ENCODE results near the gene FGF6. TPM values are rescaled to one million over a fixed set of nuclear protein-coding genes. Genes with fewer than 3 reads are reported as not detected.

Gene FGF6
- polyA plus RNA-seq, 4 donors = not detected

DNA sequence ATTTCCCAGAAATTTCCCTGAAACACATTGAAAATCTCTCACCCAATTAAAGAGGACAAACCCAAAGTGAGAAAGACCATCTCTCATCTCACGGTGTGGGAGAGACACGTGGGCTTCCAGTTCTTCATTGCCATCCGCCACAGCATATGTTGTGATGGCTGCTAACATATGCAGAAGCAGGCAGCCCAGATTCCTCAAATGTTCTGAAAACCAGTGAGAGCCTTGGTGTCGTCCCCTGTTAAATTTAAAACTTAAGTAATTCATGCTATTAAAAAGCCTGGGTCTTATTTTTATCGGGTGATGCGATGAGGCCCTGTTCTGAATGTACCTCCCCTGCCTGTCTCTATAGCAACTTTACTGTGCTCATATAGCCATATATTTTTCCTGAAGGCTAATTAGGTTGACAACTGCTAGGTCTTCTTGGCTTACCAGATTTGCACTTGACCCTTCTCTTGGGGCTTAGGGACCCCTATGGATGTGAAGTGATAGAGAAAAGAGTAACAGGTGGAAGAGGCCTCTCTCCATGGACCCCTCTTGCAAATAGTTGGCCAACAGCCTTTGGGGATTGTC, 2.8 kb upstream of the FGF6 start:
- DNase-seq (ENCODE audit: low read depth in 4 of 4, low spot score in 2 of 4) = no peak

DNA sequence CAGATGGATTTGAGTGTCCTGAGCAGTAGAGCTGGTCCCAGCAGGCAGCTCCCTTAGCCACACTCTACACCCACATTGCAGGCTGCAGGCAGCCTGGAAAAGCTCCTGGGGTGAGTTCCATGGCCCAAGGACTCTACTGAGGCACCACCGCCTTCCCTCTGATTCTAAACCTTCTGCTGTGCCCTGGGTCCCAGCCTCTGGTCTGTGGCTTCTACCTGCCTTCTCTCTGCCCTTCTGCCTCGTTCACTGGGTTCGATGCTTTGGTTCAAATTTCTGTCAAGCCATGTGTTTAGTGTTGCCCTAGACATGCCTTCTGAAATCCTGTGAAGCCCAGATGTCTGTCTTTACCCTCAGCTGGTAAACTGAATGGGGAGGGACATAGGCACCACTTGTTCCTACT, 1.5 kb upstream of the FGF6 start:
- no peak for DNase-seq (ENCODE audit: low read depth in 4 of 4, low spot score in 2 of 4)

DNA sequence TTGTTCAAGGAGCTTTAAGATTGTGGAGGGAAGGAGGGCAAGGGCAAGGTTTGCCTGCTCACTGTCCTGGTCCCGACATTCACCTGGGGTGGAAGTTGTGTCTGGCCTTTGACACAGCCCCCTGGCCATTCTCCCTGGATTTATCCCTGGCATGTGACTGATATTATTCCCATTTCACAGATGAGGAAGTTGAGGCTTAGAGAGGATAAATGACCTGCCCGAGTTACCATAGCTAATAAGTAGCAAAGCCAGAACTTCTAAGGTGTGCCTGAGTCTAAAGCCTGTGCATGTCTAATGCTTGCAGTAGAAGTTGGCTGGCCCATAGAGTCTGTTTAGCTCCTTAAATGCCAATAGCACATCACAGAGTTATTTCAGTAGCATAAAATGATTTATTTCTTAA, 720 bp upstream of the FGF6 start:
- no peak for DNase-seq (ENCODE audit: low read depth in 4 of 4, low spot score in 2 of 4)

DNA sequence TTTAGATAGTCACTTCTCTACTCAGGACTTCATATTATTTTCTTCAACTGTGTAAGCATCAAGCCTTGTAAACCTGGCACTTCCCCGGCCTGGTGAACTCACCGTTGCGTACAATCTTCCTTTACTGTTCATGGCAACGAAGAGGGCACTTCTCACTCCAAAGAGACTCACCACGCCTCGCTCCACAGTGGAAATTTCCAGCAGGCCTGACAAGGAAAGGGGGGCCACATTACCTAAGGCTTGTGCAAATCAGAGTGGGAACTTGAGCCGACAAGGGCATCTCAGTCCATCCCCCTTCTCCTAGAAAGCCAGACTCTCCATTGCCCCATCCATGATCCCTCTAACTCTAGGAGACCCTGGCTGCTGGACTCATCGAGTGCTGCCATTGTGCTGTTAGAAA, 1.6 kb downstream of the FGF6 start:
- DNase-seq (ENCODE audit: low read depth in 4 of 4, low spot score in 2 of 4) = no peak

DNA sequence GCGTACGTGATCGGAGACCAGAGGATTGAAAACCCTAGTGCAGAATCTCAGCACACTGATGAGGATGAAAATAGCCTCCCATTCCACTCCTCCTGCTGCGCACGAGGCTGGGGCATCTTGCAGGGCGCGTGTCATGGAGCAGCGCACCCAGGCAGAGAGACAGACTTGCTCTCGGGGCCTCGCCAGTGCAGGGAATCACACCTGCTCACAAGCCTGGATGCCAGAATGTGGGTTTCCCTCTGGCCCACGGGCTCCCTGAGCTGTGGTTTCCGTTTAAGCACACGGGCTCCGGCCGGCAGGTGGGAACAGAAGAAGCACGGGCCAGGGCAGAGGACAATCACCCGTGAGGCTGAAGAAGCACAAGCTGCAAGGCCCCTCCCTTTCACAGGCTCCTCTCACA, 2.0 kb downstream of the FGF6 start:
- DNase-seq (ENCODE audit: low read depth in 4 of 4, low spot score in 2 of 4) = no peak

DNA sequence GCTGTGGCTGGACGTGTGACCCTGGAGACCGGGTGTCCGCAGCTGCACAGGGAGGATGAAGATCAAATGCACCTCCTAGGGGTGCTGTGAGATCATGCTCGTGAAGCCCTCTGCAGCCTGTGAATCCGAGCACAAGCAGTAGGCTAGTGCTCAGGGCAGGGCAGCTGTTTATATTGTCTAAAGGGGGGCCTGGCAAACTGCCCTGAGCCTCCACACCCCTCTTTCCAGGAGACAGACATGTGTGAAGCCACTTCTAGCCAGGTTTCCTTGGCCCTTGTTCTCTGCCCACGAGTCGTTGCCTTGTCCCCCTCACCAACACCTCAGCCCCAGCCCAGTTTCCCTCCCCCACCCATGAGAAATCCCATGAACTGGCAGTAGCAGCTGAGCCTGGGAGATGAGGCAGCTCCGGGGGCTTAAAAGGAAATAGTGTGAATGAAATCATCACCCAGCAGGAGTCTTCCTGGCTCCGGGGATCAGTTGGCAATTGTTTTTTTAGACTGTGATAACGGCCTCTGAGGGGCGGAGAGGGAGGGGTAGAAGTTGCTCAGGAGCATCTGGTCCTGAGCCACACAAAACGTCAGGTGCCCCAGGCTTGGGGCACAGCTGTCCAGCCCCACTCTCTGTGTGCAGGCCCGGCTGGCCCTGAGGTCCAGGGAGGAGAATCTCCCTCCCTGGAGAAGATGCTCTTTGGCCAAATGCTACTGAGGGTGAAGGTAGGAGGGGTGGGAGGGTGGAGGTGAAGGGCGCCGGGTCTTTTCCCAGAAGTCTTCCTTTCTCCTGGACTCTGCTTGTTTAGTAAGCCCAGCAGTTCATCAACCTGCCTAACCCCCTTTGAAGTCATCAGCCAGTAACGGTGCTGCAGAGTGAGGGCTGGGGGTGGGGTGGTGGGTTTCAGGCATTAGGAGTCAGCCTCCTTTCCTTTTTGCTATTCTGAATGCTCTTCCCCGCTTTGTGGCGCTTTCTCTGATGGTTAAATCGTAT, 4.0 kb downstream of the FGF6 start:
- no peak for DNase-seq (ENCODE audit: low read depth in 4 of 4, low spot score in 2 of 4)

DNA sequence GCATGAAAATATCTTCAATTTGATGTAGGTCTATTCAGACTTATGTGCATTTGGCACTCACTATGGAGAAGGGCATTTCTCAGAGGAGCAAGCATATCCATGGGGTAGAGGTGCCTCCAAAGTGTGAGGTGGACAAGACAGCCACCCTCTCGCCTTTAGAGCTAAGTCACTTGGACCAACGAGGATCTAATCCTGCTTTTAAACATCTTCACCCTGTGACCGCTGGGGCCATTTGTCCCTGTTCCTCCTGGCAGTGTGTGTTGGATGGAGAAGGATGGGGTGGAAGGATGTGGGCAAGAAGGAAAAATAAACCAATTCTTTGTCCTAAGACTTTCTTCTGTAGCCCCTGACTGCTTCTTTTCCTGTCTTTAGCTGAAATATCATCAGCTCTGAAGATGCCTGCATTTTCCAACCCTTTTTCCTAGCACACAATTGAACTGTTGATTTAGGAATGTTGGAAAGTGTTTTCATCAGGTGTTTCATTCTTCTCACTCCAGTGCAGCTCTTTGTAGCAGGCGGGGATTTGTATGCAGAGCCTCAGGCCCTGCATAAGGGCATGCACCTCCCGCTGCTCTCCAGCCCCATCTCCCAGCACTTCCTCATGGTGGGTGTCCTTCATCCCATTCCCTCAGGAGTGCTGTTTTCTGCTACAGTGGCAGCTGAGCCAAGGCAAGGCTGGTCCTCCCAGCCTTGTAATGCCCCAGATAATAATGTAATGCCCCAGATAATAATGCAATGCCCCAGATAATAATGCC, 5.3 kb downstream of the FGF6 start:
- no peak for DNase-seq (ENCODE audit: low read depth in 4 of 4, low spot score in 2 of 4)

DNA sequence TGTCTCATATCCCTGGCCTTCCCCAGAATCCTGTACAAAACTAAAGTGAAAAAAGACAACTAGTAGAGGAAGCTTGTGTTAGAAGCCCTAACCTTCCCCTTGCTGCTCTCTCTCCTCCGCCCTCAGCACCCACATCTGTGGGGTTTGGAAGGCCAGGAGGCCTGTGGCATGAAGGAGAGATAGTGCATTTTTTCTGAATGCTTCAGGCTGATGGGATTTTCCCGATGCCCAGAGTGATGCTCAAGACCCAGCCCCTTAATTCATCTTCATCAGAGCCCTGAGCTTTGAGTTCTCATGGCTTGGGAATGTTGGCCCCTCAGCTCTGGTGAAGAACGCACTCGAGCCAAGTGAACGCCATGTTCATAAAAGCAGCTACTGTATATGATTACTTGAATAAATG, 5.9 kb downstream of the FGF6 start:
- no peak for DNase-seq (ENCODE audit: low read depth in 4 of 4, low spot score in 2 of 4)

DNA sequence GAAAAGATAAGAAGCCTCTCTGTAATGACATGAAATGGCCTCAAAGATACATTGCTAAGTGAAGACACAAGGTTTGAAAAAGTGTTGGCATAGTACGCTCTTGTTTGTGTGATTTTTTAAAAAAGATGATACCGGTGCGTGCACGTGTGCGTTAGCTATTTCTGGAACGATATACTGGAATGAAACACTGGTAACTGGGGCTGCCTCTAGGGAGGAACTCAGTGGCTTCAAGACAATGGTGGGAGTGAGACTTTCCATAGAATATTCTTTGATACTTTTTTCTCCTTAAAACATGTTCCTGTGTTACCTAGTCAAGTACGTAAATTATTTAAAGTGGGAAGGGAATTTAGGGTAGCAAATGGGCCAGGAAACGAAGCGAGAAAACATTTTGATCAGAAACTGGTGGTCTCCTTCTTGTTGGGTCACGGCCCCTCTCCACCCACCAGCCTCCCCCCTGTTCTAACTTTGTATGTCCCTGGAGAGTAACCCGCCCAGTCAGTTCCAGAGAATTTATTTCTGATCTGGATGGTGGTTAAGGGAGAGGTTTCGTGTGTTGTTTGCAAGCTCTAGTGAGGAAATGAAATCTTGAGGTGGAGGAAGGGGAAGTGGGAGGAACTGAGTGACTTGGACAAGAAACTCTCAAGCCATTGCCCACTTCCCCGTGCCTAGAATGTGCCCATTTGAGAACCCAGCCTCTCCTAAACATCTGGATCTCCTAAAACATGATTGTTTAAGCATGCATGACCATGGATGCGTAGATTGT, 6.6 kb downstream of the FGF6 start:
- no peak for DNase-seq (ENCODE audit: low read depth in 4 of 4, low spot score in 2 of 4)

DNA sequence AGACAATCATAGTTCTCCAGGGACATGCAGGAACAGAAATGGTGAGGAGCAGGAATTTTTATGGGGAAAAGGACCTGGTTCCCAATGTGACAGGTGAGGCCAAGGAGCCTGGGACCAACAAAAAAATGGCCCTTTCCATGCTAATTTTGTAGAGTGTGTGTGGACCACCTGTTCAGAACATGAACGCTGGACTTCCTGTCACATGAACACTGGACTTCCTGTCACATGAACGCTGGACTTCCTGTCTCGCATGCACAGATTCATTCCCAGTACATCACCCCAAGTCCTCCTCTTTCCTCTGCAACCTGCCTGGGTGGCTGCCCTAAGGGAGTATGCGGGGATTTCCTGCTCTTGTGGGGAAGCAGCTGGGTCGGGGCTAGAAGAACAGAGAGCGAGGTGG, 10.1 kb downstream of the FGF6 start:
- DNase-seq (ENCODE audit: low read depth in 4 of 4, low spot score in 2 of 4) = no peak

DNA sequence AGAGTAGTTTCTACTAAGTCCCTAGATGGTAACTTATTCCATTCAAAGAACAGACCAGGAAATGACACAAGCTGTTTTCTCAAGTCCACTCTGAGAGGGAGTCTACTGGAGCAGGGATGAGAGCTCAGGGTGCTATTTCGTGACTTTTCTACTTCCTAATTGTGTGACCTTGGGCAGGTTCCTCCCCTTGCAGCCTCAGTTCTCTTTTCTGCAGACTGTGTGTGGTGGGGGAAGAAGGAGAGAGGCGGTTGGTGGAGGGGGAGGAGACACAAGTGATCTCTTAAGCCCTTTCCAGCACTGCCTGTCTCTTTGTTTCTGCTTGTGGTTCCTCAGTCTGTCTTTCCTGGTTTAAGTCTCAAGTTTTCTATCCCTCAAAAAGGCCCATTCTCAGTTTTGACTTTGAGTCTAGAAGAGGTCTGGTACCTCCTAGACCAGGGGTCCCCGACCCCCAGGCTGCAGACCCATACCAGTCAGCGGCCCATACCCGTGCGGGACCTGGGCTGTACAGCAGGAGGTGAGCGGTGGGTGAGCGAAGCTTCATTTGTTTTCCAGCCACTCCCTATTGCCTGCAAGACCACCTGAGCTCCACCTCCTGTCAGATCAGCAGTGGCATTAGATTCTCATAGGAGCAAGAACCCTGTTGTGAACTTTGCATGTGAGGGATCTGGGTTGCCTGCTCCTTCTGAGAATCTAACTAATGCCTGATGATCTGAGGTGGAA, 10.7 kb downstream of the FGF6 start:
- DNase-seq (ENCODE audit: low read depth in 4 of 4, low spot score in 2 of 4) = no peak

DNA sequence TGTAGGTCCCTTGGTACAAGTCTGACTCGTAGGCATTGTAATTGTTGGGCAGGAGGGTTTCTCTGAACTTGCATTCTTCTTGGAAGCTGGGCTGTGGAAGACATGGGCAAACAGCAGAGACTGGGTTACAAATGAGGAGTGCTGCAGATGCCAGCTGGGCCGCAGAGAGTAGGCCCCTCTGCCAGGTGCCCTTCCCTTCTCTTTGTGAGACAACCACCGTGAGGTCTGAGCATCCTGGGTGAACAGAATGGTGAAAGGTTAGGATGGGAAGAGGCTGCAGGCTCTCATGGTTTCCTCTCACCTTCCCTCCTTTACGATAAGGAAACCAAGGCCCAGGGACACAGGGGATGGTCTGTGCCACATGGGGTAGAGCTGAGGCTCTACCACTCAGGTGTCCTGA, 11.3 kb downstream of the FGF6 start:
- no peak for DNase-seq (ENCODE audit: low read depth in 4 of 4, low spot score in 2 of 4)

DNA sequence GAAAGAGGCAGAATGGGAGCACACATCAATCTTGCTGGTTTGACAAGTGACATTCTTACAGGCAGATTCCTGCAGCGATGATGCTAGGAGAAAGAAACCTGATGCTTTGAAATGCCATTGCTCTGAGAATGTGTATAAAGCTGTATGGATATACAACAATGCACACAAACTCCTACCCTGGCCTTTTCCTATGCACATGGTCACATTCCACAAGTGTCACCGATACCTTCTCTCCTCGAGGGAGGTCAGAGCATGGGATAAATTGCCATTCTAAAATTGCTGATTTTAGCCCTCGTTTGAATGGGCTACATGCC, 11.9 kb downstream of the FGF6 start:
- no peak for DNase-seq (ENCODE audit: low read depth in 4 of 4, low spot score in 2 of 4)

DNA sequence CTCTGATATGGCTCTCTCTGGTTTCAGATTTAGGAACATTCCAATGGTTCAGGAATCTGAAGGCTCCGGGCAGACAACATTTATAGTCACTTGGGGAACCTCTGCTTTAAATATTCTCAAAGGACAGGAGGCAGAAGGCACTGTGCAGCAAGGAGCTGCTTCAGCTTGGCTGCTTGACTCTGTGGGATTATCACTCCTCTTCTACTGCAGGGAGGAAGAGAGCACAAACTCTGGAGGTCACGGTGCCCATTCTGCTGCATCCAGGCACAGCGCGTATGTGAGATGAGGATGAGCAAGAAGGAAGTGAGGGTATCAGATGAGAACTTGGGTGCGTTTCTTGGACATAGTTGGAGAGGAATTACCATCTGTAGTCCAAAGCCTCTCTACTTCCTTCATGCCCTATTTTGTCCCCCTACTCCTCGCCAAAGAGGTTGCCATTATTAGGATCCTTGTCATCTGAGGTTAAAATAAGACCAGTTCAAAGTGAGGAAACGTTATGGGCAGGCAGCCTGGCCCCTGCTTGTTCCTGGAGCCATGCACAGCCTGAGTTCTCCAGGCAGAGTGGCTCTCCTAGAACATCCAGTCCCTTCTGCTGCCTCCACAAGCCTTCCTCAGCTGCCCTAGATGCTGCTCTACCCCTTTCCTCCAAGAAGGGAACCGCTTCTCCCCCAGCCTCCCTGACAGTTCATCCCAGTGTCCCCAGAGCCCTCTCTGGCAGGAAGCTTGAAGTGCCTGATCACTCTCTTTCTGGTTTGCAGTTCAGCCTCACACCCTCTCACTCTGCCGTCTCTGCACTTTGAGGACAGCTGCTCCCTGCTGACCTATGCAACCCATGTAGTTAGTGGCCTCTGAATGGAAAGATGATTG, 12.5 kb downstream of the FGF6 start:
- DNase-seq (ENCODE audit: low read depth in 4 of 4, low spot score in 2 of 4) = no peak

DNA sequence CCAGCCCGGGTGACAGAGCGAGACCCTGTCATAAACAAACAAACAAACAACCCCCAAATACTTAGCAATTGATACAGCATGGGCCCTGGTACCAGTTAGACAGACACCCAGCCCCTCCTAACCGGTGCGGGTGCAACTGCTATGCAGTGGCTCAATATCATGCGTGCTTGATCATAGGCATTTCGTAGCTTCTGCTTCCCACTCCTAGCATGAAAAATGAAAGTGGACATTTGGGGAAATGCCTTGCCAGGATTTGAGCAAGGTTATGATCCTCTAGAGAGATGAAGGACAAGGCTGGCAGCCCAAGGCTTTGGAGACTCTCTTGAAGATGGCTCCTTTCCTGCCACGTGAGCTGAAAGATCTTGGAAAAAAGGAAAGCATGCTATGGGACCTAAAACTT, 13.7 kb downstream of the FGF6 start:
- DNase-seq (ENCODE audit: low read depth in 4 of 4, low spot score in 2 of 4) = no peak

DNA sequence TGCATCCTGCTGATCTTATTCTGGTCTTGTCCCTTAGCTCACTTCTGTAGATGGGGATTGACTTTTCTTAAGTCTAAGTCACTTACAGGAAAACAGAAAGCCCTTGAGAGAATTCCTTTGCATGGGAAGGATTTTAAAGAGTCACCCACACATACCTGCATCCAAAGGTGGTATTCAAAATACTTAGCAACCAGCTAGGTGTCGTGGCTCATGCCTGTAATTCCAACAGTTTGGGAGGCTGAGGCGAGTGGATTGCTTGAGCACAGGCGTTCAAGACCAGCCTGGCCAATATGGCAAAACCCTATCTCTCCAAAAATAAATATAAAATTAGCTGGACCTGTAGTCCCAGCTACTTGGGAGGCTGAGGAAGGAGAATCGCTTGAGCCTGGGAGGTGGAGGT, 14.2 kb downstream of the FGF6 start:
- DNase-seq (ENCODE audit: low read depth in 4 of 4, low spot score in 2 of 4) = no peak

DNA sequence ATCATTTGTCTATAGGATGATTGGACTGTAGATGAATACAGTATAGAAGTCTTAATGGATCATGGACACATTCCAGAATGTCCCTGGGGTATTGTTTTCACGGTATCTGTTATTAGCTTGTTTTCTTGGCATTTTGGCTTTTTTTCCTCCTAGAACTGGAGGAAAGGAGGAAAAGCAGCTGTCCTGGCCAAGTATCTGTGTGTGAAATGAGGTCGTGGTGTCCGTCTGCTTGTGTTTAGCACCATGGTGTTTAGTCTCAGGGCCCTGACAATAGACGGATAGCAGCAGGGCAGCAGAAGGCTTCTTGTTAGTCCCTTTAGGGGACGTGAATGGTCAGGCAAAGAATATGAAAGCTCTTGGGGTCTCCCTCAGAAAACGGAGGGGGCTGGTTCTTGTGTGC, 21.2 kb downstream of the FGF6 start:
- no peak for DNase-seq (ENCODE audit: low read depth in 4 of 4, low spot score in 2 of 4)

DNA sequence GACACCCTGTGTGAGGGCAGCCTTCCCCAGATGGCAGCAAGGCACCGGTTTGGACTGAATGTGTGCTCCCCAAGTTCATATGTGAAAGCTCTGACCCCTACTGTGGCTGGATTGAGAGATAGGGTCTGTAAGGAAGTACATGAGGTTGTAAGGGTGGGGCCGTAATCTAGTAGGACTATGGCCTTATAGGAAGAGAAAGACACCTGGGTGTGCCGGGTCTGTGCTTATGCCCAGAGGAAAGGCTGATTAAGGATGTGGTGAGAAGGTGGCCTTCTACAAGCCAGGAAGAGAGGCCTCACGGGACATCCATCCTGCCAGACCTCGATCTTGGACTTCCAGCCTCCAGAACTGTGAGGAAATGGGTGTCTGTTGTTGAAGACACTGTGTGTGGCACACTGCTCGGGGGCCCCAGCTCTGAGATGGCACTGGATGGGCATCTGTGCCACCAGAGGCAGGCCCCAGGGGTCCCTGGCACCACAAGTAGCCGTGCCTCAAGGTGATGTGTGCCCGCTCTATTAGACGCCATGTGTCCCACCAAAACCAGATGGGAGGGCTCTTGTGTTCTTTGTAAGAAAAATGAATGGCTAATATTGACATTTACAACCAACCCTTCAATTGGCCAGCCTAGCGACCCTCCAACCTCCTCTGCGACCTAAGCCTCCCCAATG, 22.0 kb downstream of the FGF6 start:
- DNase-seq (ENCODE audit: low read depth in 4 of 4, low spot score in 2 of 4) = no peak

DNA sequence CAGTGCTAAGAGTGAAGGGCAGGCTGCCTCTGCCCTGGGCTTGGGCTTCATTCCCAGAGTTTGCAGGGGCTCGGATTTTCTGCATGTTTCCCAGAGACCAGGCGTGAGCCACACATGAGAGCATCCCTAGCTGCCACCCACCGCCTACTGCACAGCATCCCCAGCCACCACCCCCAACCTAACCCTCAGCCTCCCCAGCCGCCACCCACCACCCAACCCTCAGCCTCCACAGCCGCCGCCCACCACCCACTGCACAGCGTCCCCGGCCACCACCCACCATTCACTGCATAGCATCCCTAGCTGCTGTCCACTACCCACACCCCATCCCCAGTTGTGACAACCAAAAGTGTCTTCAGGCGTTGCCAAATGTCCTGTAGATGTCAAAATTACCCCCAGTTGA, 22.6 kb downstream of the FGF6 start:
- no peak for DNase-seq (ENCODE audit: low read depth in 4 of 4, low spot score in 2 of 4)
